HEK293 (cell line): Measurements from ENCODE around the gene IGSF9.

Source experiments
- CTCF ChIA-PET: fragments of 350-600 bp; formaldehyde crosslinking; extraction: SDS; loops from one replicate; lab custom pipeline; 2021; ENCODE audit warnings: antibody characterized with exemption; lab: Yijun Ruan, JAX
- POLR2A ChIA-PET: fragments of 300-600 bp; formaldehyde crosslinking; extraction: SDS; loops from one replicate; lab custom pipeline; 2020; ENCODE audit warnings: antibody characterized with exemption, inconsistent platforms; lab: Yijun Ruan, JAX
- H3K27ac ChIP-seq: fragments of 200-500 bp; sonication (Bioruptor generic); 2 replicates; pipeline ENCODE4 v1.5.1; 2014; ENCODE audit warnings: low read depth, low read length, control low read depth, inconsistent platforms; ENCODE audit errors: extremely low read depth
- H3K36me3 ChIP-seq, 2 experiments: fragments of 200-500 bp in 1 of 2; sonication (Bioruptor generic) in 1 of 2; 1 replicate in 1 of 2; 2 replicates in 1 of 2; pipeline ENCODE4 v1.5.1; 2014 to 2017; ENCODE audit warnings: inconsistent platforms in 2 of 2, low read length in 2 of 2; ENCODE audit not compliant: control insufficient read depth in 2 of 2, insufficient read depth in 1 of 2
- H3K4me1 ChIP-seq: fragments of 200-500 bp; sonication (Bioruptor generic); 2 replicates; pipeline ENCODE4 v1.5.1; 2014; ENCODE audit warnings: mild to moderate bottlenecking, low read length, inconsistent platforms; ENCODE audit not compliant: control insufficient read depth, insufficient read depth
- H3K4me3 ChIP-seq: 2 replicates; pipeline ENCODE4 v1.5.1; 2011; ENCODE audit warnings: low read depth, mild to moderate bottlenecking, control low read depth, low read length, moderate library complexity
- H3K9me3 ChIP-seq: fragments of 200-500 bp; sonication (Bioruptor generic); 2 replicates; pipeline ENCODE4 v1.5.1; 2014; ENCODE audit warnings: low read depth, low read length, inconsistent platforms; ENCODE audit not compliant: control insufficient read depth, insufficient read depth
- KLF1 ChIP-seq: fragments of 450-650 bp; formaldehyde crosslinking; IDR thresholded peaks from 2 replicates; pipeline ENCODE4 v1.5.1; 2016; ENCODE audit warnings: missing biosample characterization, missing genetic modification characterization
- ZNF112 ChIP-seq: fragments of 450-650 bp; formaldehyde crosslinking; IDR thresholded peaks from 2 replicates; pipeline ENCODE4 v1.5.0; 2017; ENCODE audit warnings: missing biosample characterization, missing genetic modification characterization
- ZNF391 ChIP-seq: fragments of 450-650 bp; formaldehyde crosslinking; IDR thresholded peaks from 2 replicates; pipeline ENCODE4 v1.5.1; 2016; ENCODE audit warnings: low read depth, missing biosample characterization, missing genetic modification characterization, borderline replicate concordance
- ZSCAN30 ChIP-seq: fragments of 450-650 bp; IDR thresholded peaks from 2 replicates; pipeline ENCODE4 v1.5.1; 2018; ENCODE audit warnings: missing biosample characterization, mild to moderate bottlenecking, missing genetic modification characterization, moderate library complexity
- TF ChIP-seq, protein P1 (sequence below): fragments of 450-650 bp; formaldehyde crosslinking; IDR thresholded peaks from 2 replicates; pipeline ENCODE4 v1.5.1; 2016; ENCODE audit warnings: missing biosample characterization, missing genetic modification characterization
- TF ChIP-seq, protein P2 (sequence below): fragments of 450-650 bp; IDR thresholded peaks from 2 replicates; pipeline ENCODE4 v1.5.1; 2018; ENCODE audit warnings: missing biosample characterization, missing genetic modification characterization
- TF ChIP-seq, protein P3 (sequence below): fragments of 450-650 bp; formaldehyde crosslinking; IDR thresholded peaks from 2 replicates; pipeline ENCODE4 v1.5.1; 2016; ENCODE audit warnings: missing biosample characterization, missing genetic modification characterization
- TF ChIP-seq, protein P4 (sequence below): fragments of 450-650 bp; formaldehyde crosslinking; IDR thresholded peaks from 2 replicates; pipeline ENCODE4 v1.5.1; 2016; ENCODE audit warnings: missing biosample characterization, missing genetic modification characterization
- TF ChIP-seq, protein P5 (sequence below): sonication (generic); formaldehyde crosslinking; IDR thresholded peaks from 2 replicates; pipeline ENCODE4 v1.8.1; 2022; ENCODE audit warnings: mild to moderate bottlenecking, moderate library complexity, missing genetic modification reagents
- TF ChIP-seq, protein P6 (sequence below): fragments of 450-650 bp; formaldehyde crosslinking; IDR thresholded peaks from 2 replicates; pipeline ENCODE4 v1.5.1; 2016; ENCODE audit warnings: missing biosample characterization, missing genetic modification characterization

The IGSF9 gene

DNA sequence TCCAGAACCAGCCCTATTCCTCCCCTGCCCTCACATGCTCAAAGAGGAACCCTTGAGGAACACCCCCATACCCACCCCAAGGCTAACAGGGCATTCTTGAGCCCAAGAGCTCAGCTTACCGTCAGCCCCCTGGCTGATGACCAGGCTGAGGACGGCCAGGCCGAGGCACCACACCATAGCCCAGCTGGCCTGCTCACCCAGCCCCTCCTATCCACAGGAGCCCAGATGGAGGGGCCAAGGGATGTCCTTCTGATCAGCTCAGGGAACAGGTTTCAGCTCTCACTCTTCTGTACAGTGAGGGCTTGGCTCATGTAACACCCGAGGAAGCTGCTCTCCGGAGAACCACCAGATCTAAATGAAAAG, 2.2 kb downstream of the IGSF9 start (continued):
- TF ChIP-seq, protein P1, sequence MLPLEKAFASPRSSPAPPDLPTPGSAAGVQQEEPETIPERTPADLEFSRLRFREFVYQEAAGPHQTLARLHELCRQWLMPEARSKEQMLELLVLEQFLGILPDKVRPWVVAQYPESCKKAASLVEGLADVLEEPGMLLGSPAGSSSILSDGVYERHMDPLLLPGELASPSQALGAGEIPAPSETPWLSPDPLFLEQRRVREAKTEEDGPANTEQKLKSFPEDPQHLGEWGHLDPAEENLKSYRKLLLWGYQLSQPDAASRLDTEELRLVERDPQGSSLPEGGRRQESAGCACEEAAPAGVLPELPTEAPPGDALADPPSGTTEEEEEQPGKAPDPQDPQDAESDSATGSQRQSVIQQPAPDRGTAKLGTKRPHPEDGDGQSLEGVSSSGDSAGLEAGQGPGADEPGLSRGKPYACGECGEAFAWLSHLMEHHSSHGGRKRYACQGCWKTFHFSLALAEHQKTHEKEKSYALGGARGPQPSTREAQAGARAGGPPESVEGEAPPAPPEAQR (tag by site-specific recombination) = no peak
- TF ChIP-seq, all 188 proteins: peak for 0

DNA sequence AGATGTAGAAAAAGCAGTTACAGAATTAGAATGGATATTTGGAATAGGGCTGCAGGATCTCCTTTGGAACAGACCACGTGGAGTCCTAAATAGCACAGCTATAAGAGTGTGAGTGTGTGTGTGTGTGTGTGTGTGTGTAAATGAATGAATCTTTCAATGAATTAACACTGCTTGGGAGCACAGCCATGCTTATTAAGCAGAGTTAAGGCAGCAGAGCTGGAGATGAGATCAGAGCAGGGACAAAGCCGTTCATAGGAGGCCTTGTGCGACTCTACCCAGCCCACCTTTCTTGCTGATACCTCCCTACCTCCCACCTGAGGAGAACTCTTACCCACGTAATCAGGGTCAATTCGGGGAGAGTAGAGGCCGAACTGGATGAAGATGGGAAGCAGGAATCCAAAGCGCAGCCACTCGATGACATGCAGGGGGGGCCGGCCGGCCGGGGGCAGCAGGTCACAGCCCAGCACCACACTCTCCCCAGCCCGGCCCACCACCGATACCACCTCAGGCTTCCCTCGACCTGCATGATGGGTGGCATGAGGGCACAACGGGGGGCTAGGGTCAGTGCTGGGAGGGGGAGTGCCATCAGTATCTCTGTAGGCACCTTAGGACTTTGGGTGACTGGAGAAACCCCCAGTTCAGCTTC, 2.7 kb downstream of the IGSF9 start:
- CTCF ChIA-PET = interaction anchor here (0.6 to 10.8 kb wide), 2 partner anchors 65 to 1738 kb away, joined by 3 to 87 read pairs; no protein-coding TSS in a partner anchor

More for the DNA sequence above, 2.7 kb downstream of the IGSF9 start:
- H3K36me3 ChIP-seq = no peaks in the 10 kb centered on the region
- POLR2A ChIA-PET = interaction anchor here (4.1 kb wide), 1 partner anchor 18 kb away, joined by 25 read pairs; the partner anchor contains the start of gene TAGLN2
- no peaks in the 10 kb centered on the region for H3K4me1 ChIP-seq
- no peaks in the 10 kb centered on the region for H3K9me3 ChIP-seq
- no peak overlapping the region for H3K4me3 ChIP-seq
- no peak overlapping the region for H3K27ac ChIP-seq
- no peak for TF ChIP-seq KLF1
- TF ChIP-seq, protein P2, sequence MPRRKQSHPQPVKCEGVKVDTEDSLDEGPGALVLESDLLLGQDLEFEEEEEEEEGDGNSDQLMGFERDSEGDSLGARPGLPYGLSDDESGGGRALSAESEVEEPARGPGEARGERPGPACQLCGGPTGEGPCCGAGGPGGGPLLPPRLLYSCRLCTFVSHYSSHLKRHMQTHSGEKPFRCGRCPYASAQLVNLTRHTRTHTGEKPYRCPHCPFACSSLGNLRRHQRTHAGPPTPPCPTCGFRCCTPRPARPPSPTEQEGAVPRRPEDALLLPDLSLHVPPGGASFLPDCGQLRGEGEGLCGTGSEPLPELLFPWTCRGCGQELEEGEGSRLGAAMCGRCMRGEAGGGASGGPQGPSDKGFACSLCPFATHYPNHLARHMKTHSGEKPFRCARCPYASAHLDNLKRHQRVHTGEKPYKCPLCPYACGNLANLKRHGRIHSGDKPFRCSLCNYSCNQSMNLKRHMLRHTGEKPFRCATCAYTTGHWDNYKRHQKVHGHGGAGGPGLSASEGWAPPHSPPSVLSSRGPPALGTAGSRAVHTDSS = no peak
- TF ChIP-seq ZNF391 = no peak
- TF ChIP-seq ZSCAN30 (tag by site-specific recombination) = no peak
- TF ChIP-seq, protein P3, sequence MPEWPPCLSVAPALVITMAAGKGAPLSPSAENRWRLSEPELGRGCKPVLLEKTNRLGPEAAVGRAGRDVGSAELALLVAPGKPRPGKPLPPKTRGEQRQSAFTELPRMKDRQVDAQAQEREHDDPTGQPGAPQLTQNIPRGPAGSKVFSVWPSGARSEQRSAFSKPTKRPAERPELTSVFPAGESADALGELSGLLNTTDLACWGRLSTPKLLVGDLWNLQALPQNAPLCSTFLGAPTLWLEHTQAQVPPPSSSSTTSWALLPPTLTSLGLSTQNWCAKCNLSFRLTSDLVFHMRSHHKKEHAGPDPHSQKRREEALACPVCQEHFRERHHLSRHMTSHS (tag by site-specific recombination) = no peak
- no peak for TF ChIP-seq ZNF112 (tag by site-specific recombination)
- TF ChIP-seq, protein P4, sequence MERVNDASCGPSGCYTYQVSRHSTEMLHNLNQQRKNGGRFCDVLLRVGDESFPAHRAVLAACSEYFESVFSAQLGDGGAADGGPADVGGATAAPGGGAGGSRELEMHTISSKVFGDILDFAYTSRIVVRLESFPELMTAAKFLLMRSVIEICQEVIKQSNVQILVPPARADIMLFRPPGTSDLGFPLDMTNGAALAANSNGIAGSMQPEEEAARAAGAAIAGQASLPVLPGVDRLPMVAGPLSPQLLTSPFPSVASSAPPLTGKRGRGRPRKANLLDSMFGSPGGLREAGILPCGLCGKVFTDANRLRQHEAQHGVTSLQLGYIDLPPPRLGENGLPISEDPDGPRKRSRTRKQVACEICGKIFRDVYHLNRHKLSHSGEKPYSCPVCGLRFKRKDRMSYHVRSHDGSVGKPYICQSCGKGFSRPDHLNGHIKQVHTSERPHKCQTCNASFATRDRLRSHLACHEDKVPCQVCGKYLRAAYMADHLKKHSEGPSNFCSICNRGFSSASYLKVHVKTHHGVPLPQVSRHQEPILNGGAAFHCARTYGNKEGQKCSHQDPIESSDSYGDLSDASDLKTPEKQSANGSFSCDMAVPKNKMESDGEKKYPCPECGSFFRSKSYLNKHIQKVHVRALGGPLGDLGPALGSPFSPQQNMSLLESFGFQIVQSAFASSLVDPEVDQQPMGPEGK (tag by site-specific recombination) = no peak
- TF ChIP-seq, protein P5, sequence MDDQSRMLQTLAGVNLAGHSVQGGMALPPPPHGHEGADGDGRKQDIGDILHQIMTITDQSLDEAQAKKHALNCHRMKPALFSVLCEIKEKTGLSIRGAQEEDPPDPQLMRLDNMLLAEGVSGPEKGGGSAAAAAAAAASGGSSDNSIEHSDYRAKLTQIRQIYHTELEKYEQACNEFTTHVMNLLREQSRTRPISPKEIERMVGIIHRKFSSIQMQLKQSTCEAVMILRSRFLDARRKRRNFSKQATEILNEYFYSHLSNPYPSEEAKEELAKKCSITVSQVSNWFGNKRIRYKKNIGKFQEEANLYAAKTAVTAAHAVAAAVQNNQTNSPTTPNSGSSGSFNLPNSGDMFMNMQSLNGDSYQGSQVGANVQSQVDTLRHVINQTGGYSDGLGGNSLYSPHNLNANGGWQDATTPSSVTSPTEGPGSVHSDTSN (CRISPR knock-in tag) = no peak
- TF ChIP-seq, protein P6, sequence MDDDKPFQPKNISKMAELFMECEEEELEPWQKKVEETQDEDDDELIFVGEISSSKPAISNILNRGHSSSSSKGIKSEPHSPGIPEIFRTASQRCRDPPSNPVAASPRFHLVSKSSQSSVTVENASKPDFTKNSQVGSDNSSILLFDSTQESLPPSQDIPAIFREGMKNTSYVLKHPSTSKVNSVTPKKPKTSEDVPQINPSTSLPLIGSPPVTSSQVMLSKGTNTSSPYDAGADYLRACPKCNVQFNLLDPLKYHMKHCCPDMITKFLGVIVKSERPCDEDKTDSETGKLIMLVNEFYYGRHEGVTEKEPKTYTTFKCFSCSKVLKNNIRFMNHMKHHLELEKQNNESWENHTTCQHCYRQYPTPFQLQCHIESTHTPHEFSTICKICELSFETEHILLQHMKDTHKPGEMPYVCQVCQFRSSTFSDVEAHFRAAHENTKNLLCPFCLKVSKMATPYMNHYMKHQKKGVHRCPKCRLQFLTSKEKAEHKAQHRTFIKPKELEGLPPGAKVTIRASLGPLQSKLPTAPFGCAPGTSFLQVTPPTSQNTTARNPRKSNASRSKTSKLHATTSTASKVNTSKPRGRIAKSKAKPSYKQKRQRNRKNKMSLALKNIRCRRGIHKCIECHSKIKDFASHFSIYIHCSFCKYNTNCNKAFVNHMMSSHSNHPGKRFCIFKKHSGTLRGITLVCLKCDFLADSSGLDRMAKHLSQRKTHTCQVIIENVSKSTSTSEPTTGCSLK (tag by site-specific recombination) = no peak
